Measurements from ENCODE around the gene LPAR2.

LPAR2 gene

GRCh38 chr19:19632661-19633060 lies 4.6 kb upstream of the LPAR2 start:
- Histone ChIP-seq H3K79me1 (ENCODE audit: low read length) (no peaks in the 10 kb centered on the region), H4K8ac (ENCODE audit: low read depth, low read length) (no peak overlapping the region), H3K4me3 (ENCODE audit: low read length) (no peak overlapping the region), H2BK5ac (ENCODE audit: low read length) (no peak overlapping the region), H4K5ac (ENCODE audit: low read length) (no peak overlapping the region), H2BK15ac (replicated peaks; ENCODE audit: low read depth) (no peak overlapping the region), H3K27me3 (ENCODE audit: insufficient read depth, low read length, poor library complexity) (no peaks in the 10 kb centered on the region), H3K4me2 (ENCODE audit: low read length) (no peak overlapping the region), H3K18ac (ENCODE audit: low read length) (no peak overlapping the region), H2AK5ac (ENCODE audit: low read length) (no peak overlapping the region), H3K23ac (ENCODE audit: low read length) (no peak overlapping the region), H3K36me3 (ENCODE audit: control insufficient read depth, insufficient read depth, low read length) (peaks cover 3% of the 10 kb centered on the region), H2BK120ac (ENCODE audit: low read depth, low read length) (no peak overlapping the region), H3K56ac (ENCODE audit: low read length) (no peak overlapping the region), H3K4me1 (ENCODE audit: control insufficient read depth, low read depth, low read length) (no peaks in the 10 kb centered on the region), H3K9ac (ENCODE audit: low read length) (no peak overlapping the region), H3K27ac (ENCODE audit: low read depth, low read length) (no peak overlapping the region), H3K4ac (ENCODE audit: low read depth, low read length) (no peak overlapping the region), H3K79me2 (ENCODE audit: control insufficient read depth, insufficient read depth, low read length) (no peaks in the 10 kb centered on the region)
- DNase-seq = no peak
- no CpG with 5 or more reads among the region's 5 CpGs for WGBS (ENCODE audit: extremely low coverage, insufficient coverage, low lambda C conversion rate)

GRCh38 chr19:19631346-19631745 lies 3.3 kb upstream of the LPAR2 start:
- H3K4me3 ChIP-seq (ENCODE audit: low read length) = no peak overlapping the region

DNA sequence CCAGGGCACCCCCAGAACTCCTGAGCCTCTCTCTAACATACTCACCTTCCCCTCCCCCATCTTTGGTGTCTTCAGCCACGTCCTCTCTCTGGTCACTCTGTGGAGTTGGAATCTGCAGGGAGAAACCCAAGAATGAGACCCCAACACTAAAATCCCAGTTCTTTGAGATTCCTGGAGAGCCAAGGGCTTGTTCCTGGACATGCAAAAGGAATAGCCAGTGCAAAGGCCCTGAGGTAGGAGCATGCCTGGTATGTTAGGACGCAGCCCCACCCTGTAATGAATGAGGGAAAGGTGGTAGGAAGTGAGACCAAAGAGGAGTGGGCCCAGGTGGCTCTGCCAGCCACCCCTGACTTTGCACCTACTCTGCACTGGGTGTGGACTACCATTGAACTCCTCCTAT lies 2.4 kb upstream of the LPAR2 start:
- Histone ChIP-seq H2AK5ac (ENCODE audit: low read length) (no peak overlapping the region), H4K5ac (ENCODE audit: low read length) (no peak overlapping the region), H3K4me3 (ENCODE audit: low read length) (no peak overlapping the region), H3K27ac (ENCODE audit: low read depth, low read length) (no peak overlapping the region), H3K56ac (ENCODE audit: low read length) (no peak overlapping the region), H2BK15ac (replicated peaks; ENCODE audit: low read depth) (no peak overlapping the region), H4K8ac (ENCODE audit: low read depth, low read length) (no peak overlapping the region), H2BK5ac (ENCODE audit: low read length) (no peak overlapping the region), H3K27me3 (ENCODE audit: insufficient read depth, low read length, poor library complexity) (no peaks in the 10 kb centered on the region), H3K23ac (ENCODE audit: low read length) (no peak overlapping the region), H3K18ac (ENCODE audit: low read length) (no peak overlapping the region), H3K4me1 (ENCODE audit: control insufficient read depth, low read depth, low read length) (peaks cover 6% of the 10 kb centered on the region), H2BK120ac (ENCODE audit: low read depth, low read length) (no peak overlapping the region), H3K79me2 (ENCODE audit: control insufficient read depth, insufficient read depth, low read length) (no peaks in the 10 kb centered on the region), H3K4me2 (ENCODE audit: low read length) (no peak overlapping the region), H3K4ac (ENCODE audit: low read depth, low read length) (no peak overlapping the region), H3K36me3 (ENCODE audit: control insufficient read depth, insufficient read depth, low read length) (peaks cover 3% of the 10 kb centered on the region), H3K9ac (ENCODE audit: low read length) (no peak overlapping the region), H3K79me1 (ENCODE audit: low read length) (peaks cover 8% of the 10 kb centered on the region)
- WGBS (ENCODE audit: extremely low coverage, insufficient coverage, low lambda C conversion rate) = no CpG with 5 or more reads among the region's 2 CpGs
- no peak for DNase-seq

More at GRCh38 chr19:19631346-19631745, 3.3 kb upstream of the LPAR2 start:
- H3K79me1 ChIP-seq (ENCODE audit: low read length) = peaks cover 5% of the 10 kb centered on the region
- WGBS (ENCODE audit: extremely low coverage, insufficient coverage, low lambda C conversion rate) = no CpG with 5 or more reads among the region's 7 CpGs
- no peak overlapping the region for H3K18ac ChIP-seq (ENCODE audit: low read length)
- H3K23ac ChIP-seq (ENCODE audit: low read length) = no peak overlapping the region
- H2BK5ac ChIP-seq (ENCODE audit: low read length) = no peak overlapping the region
- H3K4ac ChIP-seq (ENCODE audit: low read depth, low read length) = no peak overlapping the region
- H3K27me3 ChIP-seq (ENCODE audit: insufficient read depth, low read length, poor library complexity) = no peaks in the 10 kb centered on the region
- peaks cover 5% of the 10 kb centered on the region for H3K4me1 ChIP-seq (ENCODE audit: control insufficient read depth, low read depth, low read length)
- DNase-seq = no peak
- no peaks in the 10 kb centered on the region for H3K79me2 ChIP-seq (ENCODE audit: control insufficient read depth, insufficient read depth, low read length)
- H2AK5ac ChIP-seq (ENCODE audit: low read length) = no peak overlapping the region
- no peak overlapping the region for H3K9ac ChIP-seq (ENCODE audit: low read length)
- no peak overlapping the region for H3K4me2 ChIP-seq (ENCODE audit: low read length)
- no peak overlapping the region for H2BK120ac ChIP-seq (ENCODE audit: low read depth, low read length)
- no peak overlapping the region for H3K27ac ChIP-seq (ENCODE audit: low read depth, low read length)
- H3K56ac ChIP-seq (ENCODE audit: low read length) = no peak overlapping the region
- H4K5ac ChIP-seq (ENCODE audit: low read length) = no peak overlapping the region
- H3K36me3 ChIP-seq (ENCODE audit: control insufficient read depth, insufficient read depth, low read length) = peaks cover 3% of the 10 kb centered on the region
- H2BK15ac ChIP-seq (replicated peaks; ENCODE audit: low read depth) = no peak overlapping the region
- no peak overlapping the region for H4K8ac ChIP-seq (ENCODE audit: low read depth, low read length)

DNA sequence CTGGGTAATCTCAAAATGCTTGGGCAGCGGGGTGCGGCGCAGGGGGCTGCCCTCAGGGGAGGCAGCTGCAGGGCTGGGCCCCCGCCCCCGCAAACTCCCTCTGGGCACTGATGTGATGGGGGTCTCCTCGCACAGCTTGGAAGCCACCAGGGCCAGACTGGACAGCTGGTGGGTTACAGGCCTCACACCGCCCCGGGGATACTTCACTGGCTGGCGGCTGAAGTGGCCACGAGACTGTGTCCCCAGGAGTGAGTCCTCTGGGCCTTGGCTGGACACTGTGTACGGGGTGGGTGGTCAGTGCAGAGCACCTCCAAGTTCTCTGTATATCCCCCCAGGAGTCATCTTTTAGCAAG lies 2.0 kb upstream of the LPAR2 start:
- H2BK120ac ChIP-seq (ENCODE audit: low read depth, low read length) = no peak overlapping the region
- no peak overlapping the region for H3K9ac ChIP-seq (ENCODE audit: low read length)
- H3K4me2 ChIP-seq (ENCODE audit: low read length) = no peak overlapping the region
- H3K79me1 ChIP-seq (ENCODE audit: low read length) = peaks cover 8% of the 10 kb centered on the region
- H2AK5ac ChIP-seq (ENCODE audit: low read length) = no peak overlapping the region
- DNase-seq = no peak
- no peak overlapping the region for H2BK5ac ChIP-seq (ENCODE audit: low read length)
- H2BK15ac ChIP-seq (replicated peaks; ENCODE audit: low read depth) = no peak overlapping the region
- H3K18ac ChIP-seq (ENCODE audit: low read length) = no peak overlapping the region
- H4K8ac ChIP-seq (ENCODE audit: low read depth, low read length) = no peak overlapping the region
- peaks cover 6% of the 10 kb centered on the region for H3K4me1 ChIP-seq (ENCODE audit: control insufficient read depth, low read depth, low read length)
- H3K4me3 ChIP-seq (ENCODE audit: low read length) = no peak overlapping the region
- H3K27me3 ChIP-seq (ENCODE audit: insufficient read depth, low read length, poor library complexity) = no peaks in the 10 kb centered on the region
- no peak overlapping the region for H3K23ac ChIP-seq (ENCODE audit: low read length)
- WGBS (ENCODE audit: extremely low coverage, insufficient coverage, low lambda C conversion rate) = no CpG with 5 or more reads among the region's 11 CpGs
- no peak overlapping the region for H3K27ac ChIP-seq (ENCODE audit: low read depth, low read length)
- no peak overlapping the region for H4K5ac ChIP-seq (ENCODE audit: low read length)
- H3K56ac ChIP-seq (ENCODE audit: low read length) = no peak overlapping the region
- no peaks in the 10 kb centered on the region for H3K79me2 ChIP-seq (ENCODE audit: control insufficient read depth, insufficient read depth, low read length)
- peaks cover under 1% of the 10 kb centered on the region for H3K36me3 ChIP-seq (ENCODE audit: control insufficient read depth, insufficient read depth, low read length)
- no peak overlapping the region for H3K4ac ChIP-seq (ENCODE audit: low read depth, low read length)

DNA sequence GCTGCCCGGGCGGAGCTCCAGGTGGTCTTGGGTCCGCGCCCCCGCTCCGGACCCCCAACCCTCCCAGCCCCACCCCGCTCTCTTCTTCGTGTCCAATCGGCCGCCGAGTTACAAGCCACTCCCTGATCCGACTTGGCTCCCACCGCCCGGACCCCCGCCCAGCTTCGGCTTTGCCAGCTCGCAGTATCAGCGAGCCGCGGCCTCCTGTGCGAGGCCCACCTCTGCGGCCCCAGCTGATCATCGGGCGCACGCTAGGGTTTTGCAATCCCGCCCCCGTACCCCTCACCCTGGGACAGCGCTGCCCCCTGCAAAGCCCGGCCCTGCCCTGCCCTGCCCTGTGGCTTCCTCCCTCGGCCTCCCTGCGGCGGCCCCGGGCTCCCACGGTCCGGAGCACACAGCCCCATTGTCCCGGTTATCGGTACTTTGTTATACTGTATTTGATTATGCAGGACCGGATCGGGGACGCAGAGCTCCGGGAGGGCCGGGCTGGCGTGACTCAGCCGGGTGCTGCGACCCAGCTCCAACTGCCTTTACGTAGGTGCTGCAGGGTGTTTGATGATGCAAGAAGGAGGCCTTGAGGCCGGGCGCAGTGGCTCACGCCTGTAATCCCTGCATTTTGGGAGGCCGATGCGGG lies 598 bp upstream of the LPAR2 start:
- peak overlapping the region; percentile 39 for H2BK15ac ChIP-seq (replicated peaks; ENCODE audit: low read depth)
- H3K4me1 ChIP-seq (ENCODE audit: control insufficient read depth, low read depth, low read length) = peaks cover 6% of the 10 kb centered on the region
- peak overlapping the region; percentile 91 for H3K27ac ChIP-seq (ENCODE audit: low read depth, low read length)
- peak overlapping the region; percentile 66 for H3K23ac ChIP-seq (ENCODE audit: low read length)
- no peak overlapping the region for H4K5ac ChIP-seq (ENCODE audit: low read length)
- H3K4ac ChIP-seq (ENCODE audit: low read depth, low read length) = peak overlapping the region; percentile 60
- peak overlapping the region; percentile 77 for H3K18ac ChIP-seq (ENCODE audit: low read length)
- peak overlapping the region; percentile 70 for H3K4me2 ChIP-seq (ENCODE audit: low read length)
- no peak overlapping the region for H2AK5ac ChIP-seq (ENCODE audit: low read length)
- H4K8ac ChIP-seq (ENCODE audit: low read depth, low read length) = no peak overlapping the region
- peak; percentile 93 for DNase-seq
- peak overlapping the region; percentile 90 for H3K9ac ChIP-seq (ENCODE audit: low read length)
- no peaks in the 10 kb centered on the region for H3K79me2 ChIP-seq (ENCODE audit: control insufficient read depth, insufficient read depth, low read length)
- peak overlapping the region; percentile 97 for H3K56ac ChIP-seq (ENCODE audit: low read length)
- H3K27me3 ChIP-seq (ENCODE audit: insufficient read depth, low read length, poor library complexity) = no peaks in the 10 kb centered on the region
- H3K4me3 ChIP-seq (ENCODE audit: low read length) = peak overlapping the region; percentile 44
- H2BK120ac ChIP-seq (ENCODE audit: low read depth, low read length) = no peak overlapping the region
- peaks cover 11% of the 10 kb centered on the region for H3K79me1 ChIP-seq (ENCODE audit: low read length)
- H3K36me3 ChIP-seq (ENCODE audit: control insufficient read depth, insufficient read depth, low read length) = peaks cover 4% of the 10 kb centered on the region
- peak overlapping the region; percentile 97 for H2BK5ac ChIP-seq (ENCODE audit: low read length)
- no CpG with 5 or more reads among the region's 51 CpGs for WGBS (ENCODE audit: extremely low coverage, insufficient coverage, low lambda C conversion rate)
